IMR-90 (cell line): ENCODE data around the gene TIGD2.

Source experiments
- CEBPB ChIP-seq: IDR thresholded peaks from 2 replicates; pipeline ENCODE4 v1.6.1; 2012; ENCODE audit warnings: low read depth, low read length, improper control_type of control experiment
- CTCF ChIP-seq: conservative IDR thresholded peaks from 2 replicates; pipeline ENCODE4 v1.5.1; 2012; ENCODE audit warnings: mild to moderate bottlenecking, low read depth, low read length, improper control_type of control experiment
- ELK1 ChIP-seq: fragments of 150-350 bp; IDR thresholded peaks from 2 replicates; pipeline ENCODE4 v1.6.1; 2016; ENCODE audit warnings: low read depth, mild to moderate bottlenecking, low read length, moderate library complexity, borderline replicate concordance
- MAFK ChIP-seq: IDR thresholded peaks from 2 replicates; pipeline ENCODE4 v1.6.1; 2012; ENCODE audit warnings: low read depth, low read length, improper control_type of control experiment
- MXI1 ChIP-seq: IDR thresholded peaks from 2 replicates; pipeline ENCODE4 v1.6.1; 2012; ENCODE audit warnings: low read depth, mild to moderate bottlenecking, low read length, moderate library complexity, borderline replicate concordance
- NFE2L2 ChIP-seq: fragments of 150-350 bp; IDR thresholded peaks from 2 replicates; pipeline ENCODE4 v1.6.1; 2016; ENCODE audit warnings: low read depth, mild to moderate bottlenecking, low read length
- POLR2A ChIP-seq: IDR thresholded peaks from 2 replicates; pipeline ENCODE4 v1.6.1; 2012; ENCODE audit warnings: mild to moderate bottlenecking, low read depth, low read length
- RCOR1 ChIP-seq: IDR thresholded peaks from 2 replicates; pipeline ENCODE4 v1.6.1; 2012; ENCODE audit warnings: mild to moderate bottlenecking, low read length, improper control_type of control experiment; ENCODE audit not compliant: insufficient replicate concordance
- RFX5 ChIP-seq: IDR thresholded peaks from 2 replicates; pipeline ENCODE4 v1.8.0; 2012; ENCODE audit warnings: low read depth, mild to moderate bottlenecking, low read length, moderate library complexity

GRCh38 chr4:89105726-89106125 is 5.6 kb upstream of the TIGD2 start:
- TF ChIP-seq MXI1 (no peak), POLR2A (no peak), CTCF (no peak), NFE2L2 (no peak), ELK1 (no peak), RCOR1 (no peak), MAFK (no peak), CEBPB (no peak), RFX5 (no peak)
